ENCODE results near the gene CCL3. TPM values are rescaled to one million over a fixed set of nuclear protein-coding genes. Genes with fewer than 3 reads are reported as not detected.
"Not testable (repeated sequence)": the region's sequence is repeated elsewhere in the genome, so short reads cannot be mapped to it uniquely, and the experiment has no call there.

The CCL3 gene
- total RNA-seq, 1 experiment from 2014 or later = 1.1 TPM

- BruUV-seq (replicated peaks); CTCF ChIA-PET; POLR2A ChIA-PET; in situ Hi-C loops (cut with HindIII; ENCODE audit: low pct_unique_long_range_greater_than_20kb, low sequenced_read_pairs); H3K4me3 ChIP-seq (ENCODE audit: low read depth in 2 of 2, low read length in 2 of 2); H3K9me3 ChIP-seq (ENCODE audit: control insufficient read depth, insufficient read depth, low read depth, low read length); H3K27ac ChIP-seq (ENCODE audit: low read length); DNase-seq (ENCODE audit: low read depth, low spot score); H3K36me3 ChIP-seq (ENCODE audit: control insufficient read depth, insufficient read depth, low read length); H3K27me3 ChIP-seq (ENCODE audit: control insufficient read depth, insufficient read depth, low read length); intact Hi-C loops (cut with micrococcal nuclease; ENCODE audit: unreplicated experiment); H3K4me1 ChIP-seq (ENCODE audit: control insufficient read depth, insufficient read depth, low read length); ATAC-seq: not testable (repeated sequence)
Observed at GRCh38 chr17:36108265-36108664, 18.3 kb upstream of the CCL3 start.

GRCh38 chr17:36107660-36108059 lies 17.7 kb upstream of the CCL3 start:
- TF ChIP-seq REST (IDR thresholded peaks at IDR 0.05; ENCODE audit: insufficient read depth in 1 of 2, low read depth in 2 of 2, low read length in 1 of 2) (no peak), CTCF (IDR thresholded peaks at IDR 0.05) (no peak), TCF7L2 (IDR thresholded peaks at IDR 0.05; ENCODE audit: low read depth, low read length) (no peak)
- no TSS peak for BruUV-seq (replicated peaks)
- H3K4me3 ChIP-seq (ENCODE audit: low read depth in 2 of 2, low read length in 2 of 2) = no peak overlapping the region
- H3K9me3 ChIP-seq (ENCODE audit: control insufficient read depth, insufficient read depth, low read depth, low read length) = no peaks in the 10 kb centered on the region
- ATAC-seq (no peak), DNase-seq (ENCODE audit: low read depth, low spot score) (no peak)
- H3K4me1 ChIP-seq (ENCODE audit: control insufficient read depth, insufficient read depth, low read length) = no peaks in the 10 kb centered on the region
- ChIA-PET CTCF (no interaction called here), POLR2A (no interaction called here)
- intact Hi-C loops (cut with micrococcal nuclease; ENCODE audit: unreplicated experiment) (no loop called here), in situ Hi-C loops (cut with HindIII; ENCODE audit: low pct_unique_long_range_greater_than_20kb, low sequenced_read_pairs) (no loop called here)
- H3K27me3 ChIP-seq (ENCODE audit: control insufficient read depth, insufficient read depth, low read length) = peaks cover 2% of the 10 kb centered on the region; the same call in 1 of the 2 replicates
- H3K36me3 ChIP-seq (ENCODE audit: control insufficient read depth, insufficient read depth, low read length) = no peaks in the 10 kb centered on the region
- H3K27ac ChIP-seq (ENCODE audit: low read length) = no peak overlapping the region

GRCh38 chr17:36106493-36106835 lies 16.5 kb upstream of the CCL3 start:
- DNase-seq (ENCODE audit: low read depth, low spot score) = no peak
- H3K27me3 ChIP-seq (ENCODE audit: control insufficient read depth, insufficient read depth, low read length) = peaks cover 2% of the 10 kb centered on the region; the same call in 1 of the 2 replicates
- no peak for TF ChIP-seq SIN3A (IDR thresholded peaks at IDR 0.05; ENCODE audit: borderline replicate concordance, insufficient read depth, low read depth, low read length)
- TF ChIP-seq REST (IDR thresholded peaks at IDR 0.05; ENCODE audit: insufficient read depth in 1 of 2, low read depth in 2 of 2, low read length in 1 of 2) = no peak
- no peak for TF ChIP-seq POLR2AphosphoS5 (IDR thresholded peaks at IDR 0.05; ENCODE audit: low read depth, low read length)
- no peak for TF ChIP-seq TCF7L2 (IDR thresholded peaks at IDR 0.05; ENCODE audit: low read depth, low read length)
- no peak for TF ChIP-seq CTCF (IDR thresholded peaks at IDR 0.05)
- no TSS peak for BruUV-seq (replicated peaks)
- in situ Hi-C loops (cut with HindIII; ENCODE audit: low pct_unique_long_range_greater_than_20kb, low sequenced_read_pairs) = no loop called here
- no peak for ATAC-seq
- no peaks in the 10 kb centered on the region for H3K4me1 ChIP-seq (ENCODE audit: control insufficient read depth, insufficient read depth, low read length)
- intact Hi-C loops (cut with micrococcal nuclease; ENCODE audit: unreplicated experiment) = no loop called here
- H3K27ac ChIP-seq (ENCODE audit: low read length) = no peak overlapping the region
- ChIA-PET CTCF (no interaction called here), POLR2A (no interaction called here)
- H3K9me3 ChIP-seq (ENCODE audit: control insufficient read depth, insufficient read depth, low read depth, low read length) = no peaks in the 10 kb centered on the region
- H3K4me3 ChIP-seq (ENCODE audit: low read depth in 2 of 2, low read length in 2 of 2) = no peak overlapping the region
- no peaks in the 10 kb centered on the region for H3K36me3 ChIP-seq (ENCODE audit: control insufficient read depth, insufficient read depth, low read length)

Measured in Panc1 (cell line).